ENCODE results near the gene ERICH6.

The ERICH6 gene

GRCh38 chr3:150742679-150743078, 39.0 kb upstream of the ERICH6 start:
- Histone ChIP-seq H3K4me3 (ENCODE audit: low read depth, low read length) (no peak overlapping the region), H3K27me3 (ENCODE audit: insufficient read depth, low read depth, severe bottlenecking) (peaks cover 90% of the 10 kb centered on the region), H3K36me3 (no peaks in the 10 kb centered on the region), H3K9me3 (ENCODE audit: severe bottlenecking) (peaks cover 2% of the 10 kb centered on the region), H3K27ac (no peak overlapping the region)
- no peak for TF ChIP-seq CTCF (IDR thresholded peaks at IDR 0.05; ENCODE audit: low read depth, low read length)
- no peak for DNase-seq

GRCh38 chr3:150742141-150742523, 38.4 kb upstream of the ERICH6 start:
- DNase-seq: no peak
- TF ChIP-seq CTCF (IDR thresholded peaks at IDR 0.05; ENCODE audit: low read depth, low read length): no peak
- Histone ChIP-seq H3K9me3 (ENCODE audit: severe bottlenecking) (peaks cover 2% of the 10 kb centered on the region), H3K27me3 (ENCODE audit: insufficient read depth, low read depth, severe bottlenecking) (peaks cover 91% of the 10 kb centered on the region), H3K4me3 (ENCODE audit: low read depth, low read length) (no peak overlapping the region), H3K36me3 (no peaks in the 10 kb centered on the region), H3K27ac (no peak overlapping the region)

GRCh38 chr3:150741497-150742140, 37.9 kb upstream of the ERICH6 start:
- Histone ChIP-seq H3K4me3 (ENCODE audit: low read depth, low read length) (no peak overlapping the region), H3K27ac (no peak overlapping the region), H3K36me3 (no peaks in the 10 kb centered on the region), H3K27me3 (ENCODE audit: insufficient read depth, low read depth, severe bottlenecking) (peaks cover 91% of the 10 kb centered on the region), H3K9me3 (ENCODE audit: severe bottlenecking) (peaks cover 2% of the 10 kb centered on the region)
- no peak for DNase-seq
- no peak for TF ChIP-seq CTCF (IDR thresholded peaks at IDR 0.05; ENCODE audit: low read depth, low read length)

- Histone ChIP-seq H3K36me3 (no peaks in the 10 kb centered on the region), H3K27ac (no peak overlapping the region)
- TF ChIP-seq CTCF (IDR thresholded peaks at IDR 0.05; ENCODE audit: low read depth, low read length): no peak
These were observed 37.2 kb upstream of the ERICH6 start for GRCh38 chr3:150740733-150741496.

GRCh38 chr3:150739877-150740645, 36.3 kb upstream of the ERICH6 start:
- no peak overlapping the region for H3K4me3 ChIP-seq (ENCODE audit: low read depth, low read length)
- TF ChIP-seq CTCF (IDR thresholded peaks at IDR 0.05; ENCODE audit: low read depth, low read length): no peak
- no peaks in the 10 kb centered on the region for H3K36me3 ChIP-seq
- peaks cover 86% of the 10 kb centered on the region for H3K27me3 ChIP-seq (ENCODE audit: insufficient read depth, low read depth, severe bottlenecking)
- DNase-seq: no peak
- peaks cover 2% of the 10 kb centered on the region for H3K9me3 ChIP-seq (ENCODE audit: severe bottlenecking)
- H3K27ac ChIP-seq: no peak overlapping the region

More at GRCh38 chr3:150740733-150741496, 37.2 kb upstream of the ERICH6 start:
- no peak overlapping the region for H3K4me3 ChIP-seq (ENCODE audit: low read depth, low read length)
- DNase-seq: no peak
- peaks cover 86% of the 10 kb centered on the region for H3K27me3 ChIP-seq (ENCODE audit: insufficient read depth, low read depth, severe bottlenecking)
- peaks cover 2% of the 10 kb centered on the region for H3K9me3 ChIP-seq (ENCODE audit: severe bottlenecking)

All from WERI-Rb-1 (cell line).